NCI-H748 treated with DMSO at 0.1 percent for 48 hours (cell line): Measurements from ENCODE around the gene METTL9.
"Not testable (repeated sequence)": the region's sequence is repeated elsewhere in the genome, so short reads cannot be mapped to it uniquely, and the experiment has no call there.

ENCODE experiments used
- DNase-seq: peaks from one replicate; lab custom pipeline; 2025; lab: John Stamatoyannopoulos, UW

The METTL9 gene

DNA sequence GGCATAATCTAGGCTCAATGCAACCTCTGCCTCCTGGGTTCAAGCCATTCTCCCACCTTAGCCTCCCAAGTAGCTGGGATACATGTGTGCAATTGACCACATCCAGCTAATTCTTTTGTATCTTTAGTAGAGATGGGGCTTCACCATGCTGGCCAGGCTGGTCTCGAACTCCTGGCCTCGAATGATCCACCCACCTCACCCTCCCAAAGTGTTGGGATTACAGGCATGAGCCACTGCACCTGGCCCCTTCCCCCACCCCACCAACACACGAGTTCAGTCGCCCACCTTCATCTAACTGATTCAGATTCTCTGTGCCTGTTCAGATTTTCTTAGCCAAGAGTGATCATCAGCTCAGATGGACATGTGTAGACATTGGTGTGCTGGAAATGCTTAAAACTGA is 25.0 kb upstream of the METTL9 start:
- DNase-seq = no peak

DNA sequence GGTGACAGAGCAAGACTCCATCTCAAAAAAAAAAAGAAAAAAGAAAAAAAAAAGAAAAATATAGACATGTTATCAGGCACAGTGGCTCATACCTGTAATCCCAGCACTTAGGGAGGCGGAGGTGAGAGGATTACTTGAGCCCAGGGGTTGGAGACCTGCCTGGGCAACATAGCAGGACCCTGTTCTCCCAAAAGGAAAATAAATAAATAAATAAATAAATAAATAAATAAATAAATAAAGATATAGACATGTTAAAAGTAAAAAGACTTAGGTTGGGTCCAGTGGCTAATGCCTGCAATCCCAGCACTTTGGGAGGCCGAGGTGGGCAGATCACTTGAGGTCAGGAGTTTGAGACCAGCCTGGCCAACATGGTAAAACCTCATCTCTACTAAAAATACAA is 23.1 kb upstream of the METTL9 start:
- not testable (repeated sequence) for DNase-seq

DNA sequence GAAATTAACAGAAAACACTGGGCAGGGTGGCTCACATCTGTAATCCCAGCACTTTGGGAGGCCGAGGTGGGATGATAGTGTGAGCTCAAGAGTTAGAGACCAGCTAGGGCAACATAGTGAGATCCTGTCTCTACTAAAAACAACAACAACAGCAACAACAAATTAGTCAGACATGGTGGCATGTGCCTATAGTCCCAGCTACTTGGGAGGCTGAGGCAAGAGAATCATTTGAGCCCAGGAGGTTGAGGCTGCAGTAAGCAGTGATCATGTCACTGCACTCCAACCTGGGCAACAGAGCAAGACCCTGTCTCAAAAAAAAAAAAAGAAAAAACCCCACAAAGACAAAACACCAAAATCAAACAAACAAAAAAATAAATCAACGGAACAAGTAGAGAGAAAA is 21.9 kb upstream of the METTL9 start:
- DNase-seq = not testable (repeated sequence)

DNA sequence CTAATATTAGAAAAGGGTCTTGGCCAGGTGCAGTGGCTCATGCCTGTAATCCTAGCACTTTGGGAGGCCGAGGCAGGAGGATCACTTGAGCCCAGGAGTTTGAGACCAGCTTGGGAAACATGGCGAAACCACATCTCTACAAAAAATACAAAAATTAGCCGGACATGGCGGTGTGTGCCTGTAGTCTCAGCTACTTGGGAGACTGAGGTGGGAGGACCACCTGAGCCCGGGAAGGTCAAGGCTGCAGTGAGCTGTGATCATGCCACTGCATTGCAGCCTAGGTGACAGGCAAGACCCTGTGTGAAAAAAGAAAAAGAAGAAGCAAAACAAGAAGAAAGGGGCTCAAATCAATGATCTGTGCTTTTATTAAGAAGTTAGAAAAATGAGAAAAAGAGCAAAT is 21.1 kb upstream of the METTL9 start:
- not testable (repeated sequence) for DNase-seq

DNA sequence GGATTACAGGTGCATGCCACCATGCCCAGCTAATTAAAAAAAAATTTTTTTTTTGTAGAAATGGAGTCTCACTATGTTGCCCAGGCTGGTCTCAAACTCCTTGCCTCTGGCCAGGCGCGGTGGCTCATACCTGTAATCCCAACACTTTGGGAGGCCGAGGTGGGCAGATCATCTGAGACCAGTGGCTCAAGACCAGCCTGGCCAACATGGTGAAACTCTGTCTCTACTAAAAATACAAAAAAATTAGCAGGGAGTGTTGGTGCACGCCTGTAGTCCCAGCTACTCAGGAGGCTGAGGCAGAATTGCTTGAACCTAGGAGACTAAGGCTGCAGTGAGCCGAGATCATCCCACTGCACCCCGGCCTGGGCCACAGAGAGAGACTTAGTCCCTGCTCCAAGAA is 19.2 kb upstream of the METTL9 start:
- DNase-seq = not testable (repeated sequence)

DNA sequence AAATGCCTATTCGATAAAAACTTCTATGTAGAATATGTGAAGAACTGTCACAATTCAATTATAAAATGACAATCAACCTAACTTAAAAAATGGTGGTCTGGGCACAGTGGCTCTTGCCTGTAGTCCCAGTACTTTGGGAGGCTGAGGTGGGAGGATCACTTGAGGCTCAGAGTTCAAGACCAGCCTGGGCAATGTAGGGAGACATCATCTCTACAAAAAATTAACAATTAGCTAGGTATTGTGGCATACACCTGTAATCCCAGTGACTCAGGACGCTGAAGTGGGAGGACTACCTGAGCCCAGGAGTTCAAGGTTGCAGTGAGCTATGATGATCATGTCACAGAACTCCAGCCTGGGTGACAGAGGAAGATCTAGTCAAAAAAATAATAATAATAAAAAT is 18.6 kb upstream of the METTL9 start:
- DNase-seq = no peak

DNA sequence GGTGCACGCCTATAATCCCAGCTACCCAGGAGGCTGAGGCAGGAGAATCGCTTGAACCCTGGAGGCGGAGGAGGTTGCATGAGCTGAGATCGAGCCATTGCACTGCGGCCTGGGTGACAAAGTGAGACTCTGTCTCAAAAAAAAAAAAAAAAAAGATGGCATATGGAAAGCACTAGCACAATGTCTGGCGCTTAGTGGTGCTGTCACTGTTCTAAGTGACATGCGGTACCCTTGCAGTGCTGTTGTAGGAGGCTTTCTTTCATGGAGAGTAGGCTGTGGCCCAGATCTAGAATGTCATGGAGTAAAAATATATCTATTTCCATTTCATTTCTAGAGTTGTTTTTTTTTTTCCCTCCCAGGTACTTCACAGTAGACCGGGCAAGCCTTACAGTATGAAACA is 14.6 kb upstream of the METTL9 start:
- no peak for DNase-seq

DNA sequence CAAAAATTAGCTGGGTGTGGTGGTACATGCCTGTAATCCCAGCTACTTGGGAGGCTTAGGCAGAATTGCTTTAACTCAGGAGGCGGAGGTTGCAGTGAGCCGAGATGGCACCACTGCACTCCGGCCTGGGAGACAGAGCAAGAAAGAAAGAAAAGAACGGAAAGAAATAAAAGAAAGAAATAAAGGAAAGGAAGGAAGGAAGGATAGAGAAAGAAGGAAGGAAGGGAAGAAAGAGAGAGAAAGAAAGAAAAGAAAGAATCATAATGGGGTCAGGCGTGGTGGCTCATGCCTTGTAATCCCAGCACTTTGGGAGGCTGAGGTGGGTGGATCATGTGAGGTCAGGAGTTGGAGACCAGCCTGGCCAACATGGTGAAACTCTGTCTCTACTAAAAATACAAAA is 10.8 kb upstream of the METTL9 start:
- not testable (repeated sequence) for DNase-seq

DNA sequence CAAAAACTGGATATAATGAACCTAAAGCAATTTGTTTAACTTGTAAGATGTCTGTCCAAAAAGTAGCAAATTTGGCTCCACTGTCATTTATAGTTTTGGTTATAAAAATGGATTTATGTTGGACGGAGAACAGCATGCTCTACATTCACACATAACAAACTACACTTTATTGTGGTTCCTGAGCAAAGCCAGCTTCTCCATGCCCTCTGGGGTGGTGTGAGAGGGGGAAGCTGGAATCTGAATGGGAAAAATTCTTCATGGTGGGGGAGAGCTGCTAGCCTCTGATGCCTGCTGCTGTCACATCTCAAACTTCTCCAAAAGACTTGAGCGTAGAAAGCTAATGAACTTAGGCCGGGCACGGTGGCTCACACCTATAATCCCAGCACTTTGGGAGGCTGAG is 9.8 kb upstream of the METTL9 start:
- DNase-seq = no peak

DNA sequence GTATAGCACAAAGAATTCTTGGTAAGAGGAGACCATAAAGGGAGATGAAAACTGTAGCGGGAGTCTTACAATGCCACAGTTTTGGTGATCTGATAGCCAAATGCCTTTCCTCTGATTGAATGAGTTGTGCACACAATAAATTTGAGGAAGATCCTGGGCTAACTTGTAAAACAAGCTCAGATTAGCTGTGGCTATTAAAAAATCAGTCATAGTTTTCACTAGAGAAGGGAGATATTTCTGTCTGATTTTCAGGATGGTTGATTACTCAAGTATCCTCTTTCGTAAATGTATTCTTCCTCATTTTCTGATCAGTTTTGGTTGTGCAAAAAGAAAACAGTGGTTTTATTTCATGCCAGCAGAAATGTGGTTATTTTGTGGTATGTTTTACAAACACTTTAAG is 9.1 kb upstream of the METTL9 start:
- DNase-seq = no peak

DNA sequence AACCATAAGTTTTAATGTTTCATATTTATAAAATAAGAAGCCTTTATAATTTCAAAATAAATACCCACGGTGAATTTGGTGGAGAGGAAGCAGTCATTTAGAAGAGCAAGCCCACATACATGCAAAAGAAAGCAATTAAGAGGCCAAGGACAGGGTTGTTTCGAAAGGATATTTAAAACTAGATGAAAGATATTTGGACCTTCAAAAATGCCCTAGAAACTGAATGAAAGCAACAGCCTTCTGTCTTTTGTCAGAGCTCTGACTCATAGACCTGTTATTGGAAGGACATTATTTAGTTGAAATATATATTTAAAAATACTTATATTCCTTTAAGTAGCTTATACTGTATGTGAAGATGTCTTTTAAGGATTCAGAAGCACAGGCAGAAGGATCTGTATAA is 8.6 kb upstream of the METTL9 start:
- DNase-seq = no peak

DNA sequence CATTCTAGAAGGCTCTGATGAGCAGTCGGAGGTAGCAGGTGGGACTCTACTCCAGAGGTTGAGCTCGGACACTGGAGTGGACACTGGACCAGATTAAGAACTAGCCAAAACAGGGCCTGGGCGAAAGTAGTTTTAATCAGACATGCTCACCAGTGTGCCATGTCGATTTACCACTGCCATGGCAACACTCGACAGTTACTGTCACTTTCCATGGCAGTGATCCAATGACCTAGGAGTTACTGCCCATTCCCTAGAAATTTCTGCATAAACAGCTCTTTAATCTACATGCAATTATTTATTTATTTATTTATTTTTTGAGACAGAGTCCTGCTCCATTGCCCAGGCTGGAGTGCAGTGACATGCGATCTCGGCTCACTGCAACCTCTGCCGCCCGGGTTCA is 7.2 kb upstream of the METTL9 start:
- no peak for DNase-seq

DNA sequence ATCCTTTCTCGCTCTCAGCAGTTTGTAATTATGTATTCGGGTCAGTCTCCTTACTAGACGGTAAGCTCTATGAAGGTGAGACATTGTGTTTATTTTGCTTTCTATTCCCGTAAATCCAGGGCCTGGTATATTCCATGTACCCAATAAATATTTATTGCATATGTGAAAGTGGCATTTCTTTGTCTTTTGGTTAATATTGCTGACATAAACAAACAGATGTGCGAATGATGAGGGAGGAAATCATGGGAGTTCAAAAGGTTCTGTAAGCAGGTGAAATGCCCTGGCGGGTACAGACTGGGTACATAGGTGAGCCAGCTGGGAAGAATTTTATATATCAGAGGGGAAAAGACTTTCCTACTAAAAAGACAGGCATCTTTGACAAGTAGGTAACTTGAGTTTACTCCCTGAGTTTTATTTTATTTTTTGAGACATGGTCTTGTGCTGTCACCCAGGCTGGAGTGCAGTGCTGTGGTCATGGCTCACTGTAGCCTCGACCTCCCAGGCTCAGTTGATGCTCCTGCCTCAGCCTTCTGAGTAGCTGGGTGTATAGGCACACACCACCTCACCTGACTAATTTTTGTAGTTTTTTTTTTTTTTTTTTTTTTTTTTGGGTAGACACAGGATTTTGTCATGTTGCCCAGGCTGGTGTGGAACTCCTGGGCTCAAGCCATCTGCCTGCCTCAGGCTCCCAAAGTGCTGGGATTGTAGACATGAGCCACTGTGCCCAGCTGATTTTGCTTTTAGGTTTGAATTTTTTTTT is 5.7 kb upstream of the METTL9 start:
- DNase-seq = no peak

DNA sequence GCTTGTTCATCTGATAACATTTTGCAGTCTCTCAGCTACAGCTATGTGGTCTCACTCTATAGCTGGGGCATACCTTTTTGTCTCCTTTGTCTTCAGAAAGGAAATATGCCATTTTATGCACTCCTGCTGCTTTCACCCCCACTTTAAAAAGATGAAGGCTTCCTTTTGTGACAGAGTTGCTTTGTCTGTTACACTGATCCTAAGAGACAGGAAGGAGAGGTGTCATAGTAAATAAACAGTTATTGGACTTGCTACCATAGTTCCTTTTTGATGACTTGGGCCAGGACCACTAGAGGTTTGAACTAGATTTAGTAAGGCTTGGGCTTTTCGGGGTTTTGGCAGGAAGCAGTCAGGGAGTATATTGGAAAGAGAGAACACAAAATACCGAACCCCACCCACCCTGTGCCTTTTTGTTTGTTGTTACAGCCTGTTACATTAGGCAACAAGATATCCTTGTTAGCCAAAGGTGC is 1.8 kb upstream of the METTL9 start:
- DNase-seq = no peak

DNA sequence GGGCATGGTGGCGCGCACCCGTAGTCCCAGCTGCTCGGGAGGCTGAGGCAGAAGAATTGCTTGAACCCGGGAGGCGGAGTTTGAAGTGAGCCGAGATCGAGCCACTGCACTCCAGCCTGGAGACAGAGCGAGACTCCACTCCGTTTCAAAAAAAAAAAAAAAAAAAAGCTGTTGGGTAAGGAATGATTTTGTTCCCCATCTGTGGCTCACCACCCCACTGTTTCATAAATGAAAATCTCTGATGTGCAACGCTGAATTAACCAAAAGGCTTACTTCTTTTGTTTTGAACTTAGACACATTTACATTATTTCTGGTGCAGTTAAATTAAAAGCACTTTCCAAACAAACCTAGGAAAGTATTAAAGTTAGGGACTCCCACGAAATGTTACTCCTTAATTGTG is 1.2 kb upstream of the METTL9 start:
- DNase-seq = no peak

DNA sequence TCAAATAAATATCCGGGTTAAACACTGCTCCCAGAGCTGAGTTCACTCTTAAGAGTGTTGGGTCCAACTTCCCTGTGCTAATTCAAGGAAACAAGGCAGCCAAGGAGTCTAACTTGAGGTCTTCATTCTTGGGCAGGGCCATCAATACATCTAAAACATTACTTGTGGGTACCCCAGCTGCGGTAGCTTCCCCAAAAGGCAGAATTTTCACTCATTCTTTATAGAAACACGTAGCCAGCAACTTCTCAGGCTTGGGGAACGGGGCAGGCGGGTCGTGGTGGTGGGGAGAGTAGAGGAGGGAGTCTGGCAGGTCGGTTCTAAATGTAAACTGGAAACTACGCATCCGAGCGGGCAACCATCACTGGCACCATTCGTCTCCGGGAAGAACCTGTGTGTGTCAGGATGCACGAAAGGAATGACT is 666 bp upstream of the METTL9 start:
- DNase-seq = no peak

DNA sequence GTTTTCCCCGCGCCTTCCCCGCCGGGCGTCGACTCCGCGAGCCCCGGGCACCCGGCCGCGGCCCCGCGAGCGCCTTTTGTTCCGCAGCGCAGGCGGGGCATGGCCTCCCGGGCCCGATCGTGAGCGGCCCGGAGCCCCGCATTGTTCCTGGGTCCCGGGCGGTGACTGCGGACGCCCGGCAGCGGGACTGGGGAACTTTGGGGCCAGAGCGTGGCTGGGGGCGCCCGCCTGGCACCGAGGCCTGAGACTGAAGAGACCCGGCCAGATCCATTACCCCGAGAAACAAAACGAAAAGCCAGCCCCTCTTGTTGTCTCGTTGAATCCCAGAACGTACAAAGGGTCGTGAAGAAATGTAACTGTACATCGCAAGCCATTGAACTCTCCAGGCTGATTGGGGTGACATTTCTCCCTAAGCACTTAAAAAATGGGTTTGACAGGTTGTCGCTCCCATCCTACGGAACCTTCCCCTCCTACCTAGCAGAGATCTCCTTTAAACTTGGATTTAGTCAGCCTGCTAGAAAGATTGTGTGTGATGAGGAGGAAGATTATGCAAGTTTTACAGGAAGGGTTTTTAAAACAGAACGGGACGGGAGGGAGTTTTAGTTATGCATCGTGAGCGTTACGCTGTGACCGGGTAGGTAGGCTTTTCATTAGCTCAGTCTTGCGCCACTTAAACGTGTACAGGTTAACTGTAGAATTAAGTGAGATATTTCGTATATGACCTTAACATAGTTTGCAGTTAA is 825 bp downstream of the METTL9 start:
- DNase-seq = peak; percentile 1

DNA sequence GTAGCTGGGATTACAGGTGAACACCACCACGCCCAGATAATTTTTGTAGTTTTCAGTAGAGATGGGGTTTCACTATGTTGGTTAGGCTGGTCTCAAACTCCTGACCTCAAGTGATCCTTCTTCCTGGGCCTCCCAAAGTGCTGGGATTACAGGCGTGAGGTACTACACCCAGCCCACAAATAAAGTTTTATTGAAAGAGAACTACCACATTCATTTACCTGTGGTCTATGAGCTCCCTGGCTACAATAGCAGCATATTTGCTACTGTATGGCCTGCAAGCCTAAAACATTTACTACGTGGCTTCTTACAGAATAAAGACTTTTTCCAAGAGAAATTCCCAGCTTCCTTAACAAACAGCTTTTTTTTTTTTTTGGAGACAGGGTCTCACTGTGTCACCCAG is 3.4 kb downstream of the METTL9 start:
- DNase-seq = no peak

DNA sequence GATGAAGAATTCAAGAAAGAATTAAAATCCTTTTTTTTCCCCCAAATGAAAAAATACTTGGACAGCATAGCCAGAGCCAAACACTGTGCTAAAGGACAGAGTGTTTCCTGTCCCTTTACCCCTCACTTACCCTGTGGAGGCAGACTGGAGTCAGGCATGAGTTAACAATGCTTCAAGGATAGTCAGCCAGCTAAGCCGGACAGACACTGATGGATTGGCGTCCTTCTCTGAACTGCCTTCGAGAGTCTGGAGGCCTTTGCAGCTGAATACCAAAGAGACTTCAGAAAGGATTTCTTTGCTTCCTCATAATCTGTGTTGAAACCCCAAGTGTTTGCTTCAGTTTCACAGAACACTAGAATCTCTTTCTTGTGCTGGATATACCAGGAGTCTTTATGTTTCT is 4.6 kb downstream of the METTL9 start:
- no peak for DNase-seq

DNA sequence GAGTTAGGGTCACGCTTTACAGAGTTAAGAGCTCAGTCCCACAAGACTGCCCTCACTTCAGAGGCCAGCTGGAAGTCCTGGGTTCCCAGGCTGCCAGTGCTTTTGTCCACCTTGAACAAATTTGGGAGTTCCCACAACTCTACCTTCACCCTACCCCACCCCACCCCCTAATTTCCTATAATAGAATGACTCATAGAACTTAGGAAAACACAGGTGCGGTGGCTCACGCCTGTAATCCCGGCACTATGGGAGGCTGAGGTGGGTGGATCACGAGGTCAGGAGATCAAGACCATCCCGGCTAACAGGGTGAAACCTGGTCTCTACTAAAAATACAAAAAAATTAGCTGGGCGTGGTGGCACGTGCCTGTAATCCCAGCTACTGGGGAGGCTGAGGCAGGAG is 6.5 kb downstream of the METTL9 start:
- not testable (repeated sequence) for DNase-seq

DNA sequence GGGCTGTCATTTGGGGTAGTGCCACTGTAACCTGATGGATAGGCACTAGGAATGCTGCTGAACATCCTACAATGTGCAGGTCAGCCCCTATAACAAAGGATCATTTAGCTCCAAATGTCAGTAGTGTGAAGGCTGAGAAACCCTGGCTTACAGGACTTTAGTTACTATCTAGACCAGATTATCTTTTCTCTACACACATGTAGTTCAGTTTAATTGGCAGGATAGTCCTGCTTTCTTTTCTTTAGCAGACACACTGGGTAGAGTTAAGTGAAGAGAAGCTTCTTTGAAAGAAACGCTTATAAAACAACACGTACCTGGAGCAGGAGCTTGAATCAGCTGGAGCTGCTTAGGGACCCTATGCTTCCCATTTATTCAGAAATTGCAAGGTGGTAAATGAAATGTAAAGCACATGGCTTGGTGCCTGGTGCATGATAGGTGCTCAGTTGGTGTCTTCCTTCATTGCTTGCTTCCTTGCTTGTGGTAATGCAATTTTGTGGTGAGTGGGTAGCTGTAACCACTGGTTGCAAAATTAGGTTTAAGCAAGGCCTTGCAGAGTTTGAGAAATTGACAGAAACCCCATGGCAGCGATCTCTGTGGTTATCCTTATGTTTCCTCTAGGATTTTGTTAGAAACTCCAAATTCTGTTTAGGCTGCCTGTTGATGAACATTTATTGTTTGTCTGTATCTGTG is 9.4 kb downstream of the METTL9 start:
- no peak for DNase-seq

DNA sequence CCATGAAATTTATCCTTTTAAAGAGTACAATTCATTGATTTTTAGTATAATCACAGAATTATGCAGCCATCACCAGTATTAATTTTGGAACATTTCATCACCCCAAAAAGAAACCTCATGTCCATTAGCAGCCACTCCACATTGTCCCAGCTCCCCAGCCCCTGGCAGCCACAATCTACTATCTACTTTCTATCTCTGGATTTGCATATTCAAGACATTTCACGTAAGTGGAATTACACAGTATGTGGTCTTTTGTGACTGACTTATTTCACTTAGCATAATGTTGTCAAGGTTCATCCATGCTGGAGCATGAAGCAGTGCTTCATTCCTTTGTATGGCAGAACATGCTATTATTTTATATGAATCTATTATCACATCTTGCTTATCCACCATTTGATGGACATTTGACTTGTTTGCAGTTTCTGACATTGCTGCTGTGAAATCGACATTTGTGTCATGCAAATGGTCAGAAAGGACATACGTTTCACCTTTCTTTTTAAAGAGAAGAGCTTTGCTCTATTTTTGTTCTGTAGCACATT is 10.7 kb downstream of the METTL9 start:
- DNase-seq = no peak

DNA sequence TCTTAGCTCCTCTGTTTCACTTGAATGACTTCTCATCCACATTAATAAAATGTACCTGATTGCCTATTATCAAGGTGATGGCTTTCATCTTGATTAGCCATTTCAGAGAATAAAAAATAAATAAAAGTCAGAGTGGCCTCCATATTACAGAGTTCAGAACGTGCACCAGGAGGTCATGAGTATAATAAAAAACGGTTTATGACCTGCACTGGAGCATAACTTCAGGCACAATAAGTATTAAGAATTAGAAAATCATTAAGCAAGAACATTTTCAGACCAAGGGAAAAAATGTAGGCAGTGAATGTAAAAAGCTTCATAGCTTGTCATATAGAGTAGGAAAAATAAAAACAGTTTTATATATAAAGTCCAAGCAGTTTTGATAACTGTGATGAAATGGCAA is 11.4 kb downstream of the METTL9 start:
- no peak for DNase-seq
